Mesenteric fat pad (tissue), 1 donor: ENCODE results near the gene SULT1A1. TPM values are rescaled to one million over a fixed set of nuclear protein-coding genes. Genes with fewer than 3 reads are reported as not detected.
"Not testable (repeated sequence)": the region's sequence is repeated elsewhere in the genome, so short reads cannot be mapped to it uniquely, and the experiment has no call there.

Source experiments
- DNase-seq: peaks from one replicate; pipeline ENCODE4 v3.0.0-alpha.2; 2020; ENCODE audit warnings: low spot score
- long read RNA-seq: library from polyadenylated mRNA; unstranded; transcript quantifications from one replicate; pipeline ENCODE4 v2.0.0, GENCODE V29; 2020
- total RNA-seq: library from RNA; stranded (reverse); fragmentation: NEBNext Ultra II Directional; extraction: Animal tissue kit (Norgen Biotek cat#: 25700); gene quantifications from one replicate; pipeline ENCODE4 v1.2.1, GENCODE V29; 2021
- donor health status: DM: yes; HTN: yes; CAD: no.

The SULT1A1 gene
- total RNA-seq = 36.2 TPM
- long read RNA-seq, transcript SULT1A1-201 (8 exons, 1,162 nt) = major isoform, 42 of 70 reads
- long read RNA-seq, partial matches to known transcripts = 5 of 70 reads
- long read RNA-seq, other reads (novel, unspliced or antisense) = 14 of 70 reads

DNA sequence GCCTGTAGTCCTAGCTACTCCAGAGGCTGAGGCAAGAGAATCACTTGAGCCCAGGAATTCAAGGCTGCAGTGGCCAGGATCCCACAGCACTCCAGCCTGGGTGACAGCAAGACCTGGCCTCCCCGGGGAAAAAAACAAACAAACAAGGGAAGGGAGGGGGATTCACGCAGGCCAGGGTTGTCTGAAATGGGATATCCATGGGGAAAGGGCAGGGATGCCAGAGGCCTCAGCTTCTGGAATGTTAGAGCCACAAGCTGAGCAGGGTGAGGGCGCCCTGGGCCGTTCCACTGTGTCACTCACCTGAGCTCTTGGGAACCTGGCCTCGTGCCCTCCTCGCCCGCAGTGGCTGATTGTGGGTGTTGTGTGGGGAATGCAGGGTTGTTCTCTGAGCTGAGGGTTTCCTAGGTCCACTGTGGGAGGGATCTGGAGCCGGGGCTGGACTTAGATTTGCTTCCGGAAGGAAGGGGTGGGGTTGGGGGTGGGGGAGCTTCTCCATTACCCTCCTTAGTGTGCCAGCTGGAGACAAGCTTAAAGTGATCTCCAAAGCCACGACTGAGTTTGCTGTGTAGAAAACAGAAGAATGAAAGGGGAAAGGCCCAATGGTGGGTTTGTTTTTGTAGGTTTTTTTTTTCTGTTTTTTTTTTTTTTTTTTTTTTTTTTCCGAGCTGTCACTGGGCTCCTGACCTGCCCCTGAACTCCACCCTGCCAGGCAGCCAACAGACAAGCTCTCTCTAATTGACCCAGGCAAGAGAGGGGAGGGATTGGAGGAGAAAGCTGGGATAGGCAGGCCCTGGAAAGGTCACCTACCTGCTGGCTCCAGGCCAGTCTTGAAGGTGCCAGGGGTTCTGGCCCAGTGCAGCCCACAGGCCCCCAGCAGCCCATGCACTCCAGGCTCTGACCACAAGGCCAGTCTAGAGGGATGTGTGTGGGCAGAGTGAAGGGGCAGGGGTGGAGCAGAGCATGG, at the start of gene SULT1A1:
SULT1A1 (minus strand) TSS at position 414 of the 964 bp plus-strand sequence. CDS start 1,189 bp downstream, outside the sequence.
- peak; percentile 90 for DNase-seq

DNA sequence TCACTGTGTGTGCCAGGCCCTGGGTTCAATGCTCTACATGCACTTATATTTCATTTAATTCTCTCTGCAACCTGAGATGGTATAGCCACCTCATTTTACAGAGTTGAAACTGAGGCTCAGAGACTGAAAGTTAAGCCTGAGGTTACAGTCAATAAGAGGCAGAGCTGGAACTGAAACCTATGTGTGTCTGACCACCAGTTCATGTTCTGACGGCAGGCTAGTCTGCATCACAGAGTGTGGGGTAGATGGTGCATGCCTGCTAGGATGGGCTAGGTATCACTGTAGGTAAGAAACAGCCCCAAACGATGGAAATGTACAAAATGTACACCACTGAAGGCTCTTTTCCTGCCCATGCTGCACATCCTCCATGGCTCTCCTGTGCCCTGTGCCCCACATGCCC, 30.1 kb upstream of the SULT1A1 start:
- DNase-seq = not testable (repeated sequence)

DNA sequence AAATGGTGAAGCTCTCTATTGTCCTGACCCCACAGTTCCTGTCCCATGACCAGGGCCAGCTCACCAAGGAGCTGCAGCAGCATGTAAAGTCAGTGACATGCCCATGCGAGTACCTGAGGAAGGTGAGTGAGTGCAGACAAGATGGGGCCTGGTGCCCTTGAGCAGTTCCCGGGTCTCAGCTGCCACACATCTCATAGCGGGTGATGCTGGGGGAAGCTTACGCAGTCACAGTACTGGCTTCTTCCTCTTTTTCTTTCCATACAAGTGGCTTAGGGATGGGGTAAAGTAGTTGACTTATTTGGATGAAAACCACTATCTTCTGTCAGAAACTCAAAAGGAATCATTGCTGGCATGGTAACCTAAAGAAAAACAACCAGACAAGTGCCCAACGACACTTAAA, 28.5 kb upstream of the SULT1A1 start:
- DNase-seq = not testable (repeated sequence)

DNA sequence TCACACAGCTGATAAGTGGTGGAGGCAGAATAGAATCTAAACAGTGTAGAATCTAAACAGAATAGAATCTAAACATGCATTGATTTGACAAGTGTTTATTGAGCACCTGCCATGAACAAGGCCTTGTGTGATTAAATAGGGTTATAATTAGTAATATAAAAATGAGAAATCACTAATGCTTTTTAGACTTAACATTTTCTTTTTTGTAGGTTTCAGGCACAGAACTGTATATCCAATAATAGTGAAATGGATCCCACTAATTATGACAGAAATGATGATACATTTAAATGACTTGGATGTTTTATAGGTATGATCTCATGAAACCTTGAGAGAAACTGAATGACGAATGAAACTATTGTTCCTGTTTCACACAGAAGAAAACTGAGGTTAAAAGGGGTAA, 27.9 kb upstream of the SULT1A1 start, which contains the start of gene NPIPB8:
NPIPB8 (plus strand) TSS at position 301 of the 400 bp plus-strand sequence. CDS start 296 bp downstream, outside the sequence.
- DNase-seq = not testable (repeated sequence)

DNA sequence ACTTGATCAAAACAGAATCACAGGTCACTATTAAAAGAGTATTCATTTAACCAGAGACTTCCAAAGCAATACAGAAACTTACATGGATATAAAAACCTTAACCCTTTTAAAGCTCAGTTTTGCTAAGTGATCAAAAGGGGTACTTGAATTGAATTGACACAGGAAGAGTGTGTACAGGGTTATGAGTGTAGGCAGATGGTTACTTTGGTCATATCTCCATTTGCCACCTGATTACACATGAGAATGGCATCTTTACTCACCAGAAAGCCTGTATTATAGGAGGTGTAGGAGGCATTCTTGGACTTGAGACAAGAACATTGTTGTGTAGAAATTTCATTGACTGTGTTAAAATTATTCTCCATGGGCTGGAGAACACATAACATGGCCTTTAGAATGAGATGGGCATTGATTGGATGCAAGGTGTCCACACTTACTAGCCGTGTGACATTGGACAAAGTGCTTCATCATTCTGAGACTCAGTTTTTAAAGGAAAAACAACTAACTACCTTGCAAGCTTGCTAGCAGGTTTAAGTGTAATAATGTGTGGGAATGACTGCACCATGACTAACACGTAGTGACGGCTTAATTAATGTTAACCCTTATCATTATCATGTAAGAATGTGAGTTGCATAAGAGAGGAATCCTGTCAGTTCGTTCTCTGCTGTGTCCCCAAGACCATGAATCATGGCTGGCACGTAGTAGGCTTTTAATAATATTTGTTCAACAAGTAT, 26.4 kb upstream of the SULT1A1 start:
- DNase-seq = not testable (repeated sequence)

DNA sequence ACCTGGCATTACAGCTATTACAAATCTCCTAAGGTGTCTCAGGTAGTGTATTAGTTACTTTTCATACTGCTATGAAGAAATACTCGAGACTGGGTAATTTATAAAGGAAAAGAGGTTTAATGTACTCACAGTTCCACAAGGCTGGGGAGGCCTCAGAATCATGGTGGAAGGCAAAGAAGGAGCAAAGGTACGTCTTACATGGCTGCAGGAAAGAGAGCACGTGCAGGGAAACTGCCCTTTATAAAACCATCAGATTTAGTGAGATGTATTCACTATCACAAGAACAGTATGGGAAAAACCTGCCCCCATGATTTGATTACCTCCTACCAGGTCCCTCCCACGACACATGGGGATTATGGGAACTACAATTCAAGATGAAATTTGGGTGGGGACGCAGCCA, 21.1 kb upstream of the SULT1A1 start:
- DNase-seq = not testable (repeated sequence)

DNA sequence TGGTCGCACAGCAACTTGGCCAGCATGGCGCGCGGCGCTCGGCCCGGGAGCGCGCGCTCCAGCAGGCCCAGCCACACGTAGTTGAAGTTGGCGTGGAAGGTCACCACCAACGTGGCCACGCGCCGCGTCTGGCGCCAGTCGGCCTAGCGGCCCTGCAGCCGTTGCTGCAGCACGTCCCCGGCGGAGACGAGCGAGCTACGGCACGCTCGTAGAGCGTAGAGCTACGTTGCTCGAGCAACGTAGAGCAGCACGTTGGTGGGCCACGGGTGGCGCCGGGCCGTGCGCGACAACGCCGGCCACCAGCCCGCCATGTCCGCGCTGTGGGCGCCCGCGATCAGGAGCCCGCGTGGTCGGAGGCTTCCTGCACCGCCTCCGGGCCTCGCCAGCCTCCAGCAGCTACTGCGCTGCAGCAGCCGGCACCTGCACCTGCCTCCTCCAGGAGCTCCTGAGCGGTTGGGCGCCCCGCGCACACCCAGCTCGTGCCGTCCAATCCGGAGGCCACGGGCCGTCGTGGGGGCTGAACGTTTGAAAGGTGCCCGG, 13.4 kb upstream of the SULT1A1 start:
- no peak for DNase-seq

DNA sequence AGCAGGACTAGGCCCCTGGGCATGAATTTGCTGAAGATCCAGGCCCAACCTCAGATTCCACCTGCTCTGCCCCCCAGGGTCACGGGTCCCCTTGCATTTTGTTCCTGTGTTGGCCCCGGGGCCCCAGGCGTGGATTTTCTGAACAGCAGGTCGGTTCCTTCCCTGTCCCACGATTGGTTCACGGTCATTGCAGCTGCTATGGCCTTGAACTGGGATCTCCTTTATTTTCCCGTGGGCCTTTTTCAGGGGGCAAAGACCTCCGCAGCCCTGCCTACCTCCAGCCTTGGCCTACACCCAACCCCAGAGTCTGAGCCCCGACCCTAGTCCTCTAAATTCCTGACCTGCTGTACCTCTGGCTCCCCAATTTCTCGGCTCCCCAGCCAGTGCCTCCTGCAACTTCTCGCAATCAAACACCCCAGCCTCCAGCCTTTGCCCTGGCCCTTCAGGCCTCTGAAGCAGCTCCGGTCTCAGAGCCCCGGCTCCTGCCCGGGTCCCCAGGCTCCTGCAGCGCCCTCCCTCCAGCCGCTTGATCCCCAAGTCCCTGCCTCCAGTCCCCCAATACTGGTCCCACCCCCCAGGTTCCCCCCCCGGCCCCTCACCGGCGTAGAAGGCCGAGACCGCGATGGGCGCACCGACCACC, 12.8 kb upstream of the SULT1A1 start:
- not testable (repeated sequence) for DNase-seq

DNA sequence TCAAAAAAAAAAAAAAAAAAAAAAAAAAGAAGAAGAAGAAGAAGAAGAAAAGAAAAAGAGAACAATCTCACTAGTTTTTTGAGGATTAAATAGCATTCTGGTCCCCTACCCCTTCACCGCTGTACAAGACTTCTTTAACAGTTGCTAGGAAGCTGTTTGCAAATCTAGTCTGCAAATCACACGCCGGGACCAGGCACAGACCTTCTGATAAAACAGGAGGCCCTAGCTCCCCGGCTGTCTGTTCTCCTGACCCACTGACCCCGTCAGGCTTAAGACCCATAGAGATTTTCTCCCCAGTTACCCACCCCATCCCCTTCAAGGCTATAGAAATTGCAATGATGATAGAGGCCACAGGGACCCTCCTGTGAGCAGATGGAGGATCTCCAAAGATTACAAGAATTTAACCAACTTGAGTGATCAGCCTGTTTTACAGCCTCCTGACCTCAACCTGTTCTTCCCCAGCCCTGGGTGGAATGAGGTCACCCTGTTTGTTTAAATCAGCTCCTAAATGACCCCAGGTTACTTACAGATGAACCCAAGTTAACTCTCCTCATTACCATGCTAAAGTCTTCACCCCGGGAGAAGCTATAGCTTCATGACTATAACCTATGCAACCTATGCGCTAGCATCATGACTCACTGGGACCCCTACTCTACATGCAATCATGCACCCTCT, 11.8 kb upstream of the SULT1A1 start:
- no peak for DNase-seq

DNA sequence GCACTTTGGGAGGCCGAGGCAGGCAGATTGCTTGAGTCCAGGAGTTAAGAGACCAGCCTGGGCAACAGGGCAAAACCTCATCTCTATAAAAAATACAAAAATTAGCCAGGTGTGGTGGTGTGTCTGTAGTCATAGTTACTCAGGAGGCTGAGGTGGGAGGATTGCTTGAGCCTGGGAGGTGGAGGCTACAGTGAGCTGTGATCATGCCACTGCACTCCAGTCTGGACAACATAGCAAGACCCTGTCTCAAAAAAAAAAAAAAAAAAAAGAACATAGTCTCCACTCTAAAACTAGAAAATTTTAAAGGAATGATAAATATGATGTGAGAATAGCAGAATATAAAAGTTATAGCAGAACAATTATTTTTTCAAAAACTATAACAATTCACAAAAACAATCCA, 10.5 kb upstream of the SULT1A1 start:
- DNase-seq = not testable (repeated sequence)

DNA sequence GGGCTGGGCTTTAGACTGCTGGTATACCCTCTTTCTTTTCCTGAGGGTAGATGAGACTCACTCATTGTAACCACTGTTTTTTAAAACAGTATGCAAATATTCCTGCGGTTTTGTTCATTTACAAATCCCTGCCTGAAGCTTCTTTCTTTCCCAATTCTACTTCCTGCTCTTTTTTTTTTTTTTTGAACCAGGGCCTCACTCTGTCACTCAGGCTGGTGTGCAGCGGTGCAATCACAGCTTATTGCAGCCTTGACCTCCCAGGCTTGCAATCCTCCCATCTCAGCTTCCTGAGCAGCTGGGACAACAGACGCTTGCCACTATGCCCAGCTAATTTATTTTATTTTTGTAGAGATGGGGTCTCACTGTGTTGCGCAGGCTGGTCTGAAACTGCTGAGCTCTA, 8.0 kb upstream of the SULT1A1 start:
- no peak for DNase-seq

DNA sequence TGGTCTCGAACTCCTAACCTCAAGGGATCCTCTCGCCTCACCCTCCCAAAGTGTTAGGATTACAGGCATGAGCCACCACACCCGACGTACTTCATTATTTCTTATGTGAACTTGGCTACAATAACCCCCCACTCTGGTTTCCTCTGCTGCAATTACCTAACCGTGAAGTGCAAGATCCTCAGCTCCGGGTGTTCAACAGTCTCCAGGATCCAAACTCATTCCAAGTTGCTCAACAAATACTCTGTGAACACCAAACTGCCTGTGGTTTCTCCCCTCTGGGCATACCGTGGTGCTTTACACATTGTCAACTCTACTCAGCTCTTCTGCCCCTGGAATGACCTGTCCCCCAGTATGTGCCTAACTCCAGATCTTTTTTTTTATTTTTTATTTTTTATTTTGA, 6.8 kb upstream of the SULT1A1 start:
- DNase-seq = no peak

DNA sequence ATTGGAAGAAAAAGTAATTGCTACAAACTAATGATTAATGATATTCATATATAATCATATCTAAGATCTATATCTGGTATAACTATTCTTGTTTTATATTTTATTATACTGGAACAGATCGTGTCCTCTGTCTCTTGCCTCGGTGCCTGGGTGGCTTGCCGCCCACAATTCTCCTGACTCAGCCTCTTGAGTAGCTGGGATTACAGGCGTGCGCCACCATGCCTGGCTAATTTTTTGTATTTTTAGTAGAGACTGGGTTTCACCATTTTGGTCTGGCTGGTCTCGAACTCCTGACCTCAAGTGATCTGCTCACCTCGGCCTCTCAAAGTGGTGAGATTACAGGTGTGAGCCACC, 6.4 kb upstream of the SULT1A1 start:
- DNase-seq = peak; percentile 33

DNA sequence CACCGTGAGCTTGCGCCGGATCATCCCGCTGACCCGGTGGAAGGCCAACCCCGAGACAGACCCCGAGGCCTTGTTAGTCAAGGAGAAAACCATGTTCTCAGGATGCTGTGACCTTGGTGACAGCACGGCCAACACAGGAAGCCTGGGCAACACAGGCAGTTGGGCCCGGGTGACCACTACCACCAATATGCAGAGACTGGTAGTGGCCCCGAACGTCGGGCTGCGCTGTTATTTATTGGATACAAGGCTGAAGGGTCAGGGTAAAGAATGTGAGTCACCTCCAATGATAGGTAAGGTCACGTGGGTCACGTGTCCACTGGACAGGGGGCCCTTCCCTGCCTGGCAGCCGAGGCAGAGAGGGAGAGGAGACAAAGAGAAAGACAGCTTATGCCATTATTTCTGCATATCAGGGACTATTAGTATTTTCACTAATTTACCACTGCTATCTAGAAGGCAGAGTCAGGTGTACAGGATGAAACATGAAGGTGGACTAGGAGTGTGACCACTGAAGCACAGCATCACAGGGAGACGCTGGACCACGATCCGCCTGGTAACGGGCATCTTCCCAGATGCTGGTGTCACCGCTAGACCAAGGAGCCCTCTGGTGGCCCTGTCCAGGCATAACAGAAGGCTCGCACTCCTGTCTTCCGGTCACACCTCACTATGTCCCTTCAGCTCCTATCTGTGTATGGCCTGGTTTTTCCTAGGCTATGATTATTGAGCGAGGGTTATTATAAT, 5.8 kb upstream of the SULT1A1 start:
- peak; percentile 81 for DNase-seq

DNA sequence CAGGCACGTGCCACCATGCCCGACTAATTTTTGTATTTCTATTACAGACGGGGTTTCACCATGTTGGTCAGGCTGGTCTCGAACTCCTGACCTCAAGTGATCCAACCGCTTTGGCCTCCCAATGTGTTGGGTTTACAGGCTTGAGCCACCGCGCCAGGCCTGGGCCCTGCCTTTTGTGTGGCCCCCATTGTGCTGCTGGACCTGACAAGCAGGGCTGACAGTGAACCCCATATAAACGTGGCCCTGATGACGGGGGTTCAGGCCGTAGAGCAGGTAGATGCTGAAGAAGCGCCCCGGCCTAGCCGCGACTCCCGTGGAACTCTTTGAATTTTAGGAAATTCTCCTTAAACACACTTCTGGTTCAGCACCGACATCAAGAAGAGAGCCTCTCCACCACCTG, 4.7 kb upstream of the SULT1A1 start:
- DNase-seq = not testable (repeated sequence)

DNA sequence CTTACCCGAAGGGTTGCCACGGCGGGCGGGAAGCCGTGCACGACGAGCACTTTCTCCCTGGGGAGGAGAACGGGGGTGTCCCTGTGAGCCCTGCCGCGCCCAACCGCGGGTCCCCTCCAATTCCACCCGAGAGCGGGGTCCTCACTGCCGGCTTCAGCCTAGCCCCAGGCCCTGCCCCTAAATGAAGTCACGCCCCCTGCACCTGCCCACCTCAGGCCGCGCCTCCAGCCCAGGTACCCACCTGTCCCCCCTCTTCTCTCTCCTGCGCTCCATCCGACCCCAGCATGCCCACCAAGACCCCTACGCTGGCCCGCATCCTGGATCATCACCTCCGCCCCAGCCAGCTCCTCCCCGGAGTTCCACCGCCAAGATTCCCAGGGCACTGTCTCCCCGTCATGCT, 4.1 kb upstream of the SULT1A1 start:
- peak; percentile 59 for DNase-seq

DNA sequence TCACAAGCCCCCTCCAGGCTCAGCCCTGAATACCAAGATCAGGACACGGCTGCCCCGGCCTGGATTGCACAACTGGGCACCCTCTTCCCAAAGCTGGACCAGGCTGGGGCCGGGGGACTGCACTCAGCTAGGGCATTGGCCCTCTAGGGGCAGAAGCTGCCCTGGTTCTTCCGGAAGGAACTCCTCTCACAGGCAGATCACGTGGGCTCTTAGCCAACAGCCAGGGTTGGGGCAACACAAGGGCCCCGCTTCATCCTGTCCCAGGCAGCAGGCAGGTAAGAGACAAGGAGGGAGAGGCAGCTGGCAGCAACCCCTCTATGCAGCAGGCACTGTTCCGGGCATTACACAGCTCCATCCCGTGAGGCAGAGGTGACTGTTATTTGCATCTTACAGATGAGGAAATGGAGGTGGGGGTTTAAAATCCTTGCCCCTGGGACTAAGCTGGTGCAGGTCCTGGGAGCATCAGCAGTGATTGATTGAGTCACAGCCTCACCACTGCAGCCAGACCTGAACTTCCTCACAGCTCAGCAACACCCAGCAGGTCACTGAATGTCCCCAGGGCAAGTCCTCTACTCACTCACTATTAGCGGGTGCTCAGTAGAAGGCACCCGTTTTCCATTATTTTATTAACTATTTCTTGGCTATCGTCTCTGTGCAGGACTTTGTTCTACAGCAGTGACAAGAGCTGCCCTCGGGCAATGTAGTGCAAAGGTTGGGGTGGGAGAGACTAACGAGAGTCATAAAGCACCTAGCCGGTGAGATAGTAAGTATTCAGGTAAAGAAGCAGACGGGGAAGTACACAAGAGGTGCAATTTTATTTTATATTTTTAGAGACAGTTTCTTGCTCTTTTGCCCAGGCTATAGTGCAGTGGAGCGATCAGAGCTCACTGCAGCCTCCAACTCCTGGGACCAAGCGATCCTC, 2.8 kb upstream of the SULT1A1 start:
- not testable (repeated sequence) for DNase-seq

DNA sequence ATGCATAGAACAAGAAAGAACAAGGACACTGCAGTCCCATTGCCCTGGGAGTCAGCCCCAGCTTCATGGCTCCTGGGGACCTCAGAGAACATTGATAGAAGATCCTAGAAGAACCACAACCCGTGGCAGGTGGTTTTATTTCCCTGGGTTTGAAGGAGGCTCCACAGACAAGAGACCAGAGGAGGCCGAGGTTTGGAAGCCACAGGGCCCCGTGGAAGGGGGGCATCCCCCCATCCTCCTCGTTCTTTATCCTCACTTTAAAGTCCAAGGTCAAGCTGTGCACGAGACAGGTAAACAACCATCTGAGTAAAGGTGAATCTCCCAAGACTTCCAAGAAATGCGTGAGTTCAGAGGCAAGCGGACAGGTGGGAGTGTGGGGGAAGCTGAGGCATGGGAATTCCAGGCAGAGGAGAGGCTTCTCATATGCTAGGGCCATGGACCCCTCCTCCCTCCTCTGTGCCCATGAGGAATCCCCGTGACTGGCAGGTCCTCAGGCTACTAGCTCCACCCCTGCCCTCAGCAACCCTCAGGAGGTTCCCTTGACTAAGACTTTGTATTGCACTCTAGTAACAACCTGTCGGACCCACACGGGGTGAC, 849 bp upstream of the SULT1A1 start:
- peak; percentile 41 for DNase-seq
